Neural progenitor cell (in vitro differentiated cells): ENCODE data around the gene INPP5F. TPM values are rescaled to one million over a fixed set of nuclear protein-coding genes. Genes with fewer than 3 reads are reported as not detected.

Experiments used
- DNase-seq: peaks from one replicate; pipeline ENCODE4 v3.0.0-alpha.2; 2016; ENCODE audit warnings: low spot score
- H2AFZ ChIP-seq: fragments of 200-600 bp; sonication (generic); replicated peaks from 2 replicates; pipeline ENCODE4 v1.6.1; 2016; ENCODE audit warnings: antibody characterized with exemption
- H3F3A ChIP-seq: fragments of 200-600 bp; sonication (generic); 2 replicates; pipeline ENCODE4 v1.6.1; 2016; ENCODE audit warnings: antibody characterized with exemption, low read depth
- H3K27ac ChIP-seq: fragments of 200-600 bp; sonication (generic); 2 replicates; pipeline ENCODE4 v1.5.1; 2016; ENCODE audit warnings: mild to moderate bottlenecking
- H3K27me3 ChIP-seq: fragments of 200-600 bp; sonication (generic); 2 replicates; pipeline ENCODE4 v1.6.1; 2016; ENCODE audit warnings: mild to moderate bottlenecking, moderate library complexity
- H3K36me3 ChIP-seq: fragments of 200-600 bp; sonication (generic); 2 replicates; pipeline ENCODE4 v1.5.1; 2016
- H3K4me1 ChIP-seq: fragments of 200-600 bp; sonication (generic); 2 replicates; pipeline ENCODE4 v1.6.1; 2016; ENCODE audit warnings: mixed run types
- H3K4me2 ChIP-seq: fragments of 200-600 bp; sonication (generic); 2 replicates; pipeline ENCODE4 v1.6.1; 2016
- H3K4me3 ChIP-seq: fragments of 200-600 bp; sonication (generic); 2 replicates; pipeline ENCODE4 v1.5.1; 2016
- H3K79me2 ChIP-seq: fragments of 200-600 bp; sonication (generic); 2 replicates; pipeline ENCODE4 v1.6.1; 2016; ENCODE audit warnings: low read depth
- H3K9ac ChIP-seq: fragments of 200-600 bp; sonication (generic); 2 replicates; pipeline ENCODE4 v1.6.1; 2016
- H3K9me3 ChIP-seq: fragments of 200-600 bp; sonication (generic); 2 replicates; pipeline ENCODE4 v1.5.1; 2016; ENCODE audit warnings: low read depth
- H4K20me1 ChIP-seq: fragments of 200-600 bp; sonication (generic); 2 replicates; pipeline ENCODE4 v1.6.1; 2016; ENCODE audit warnings: low read depth
- H3K27ac Mint-ChIP-seq: 3 replicates; pipeline ENCODE4 v1.8.0; 2021; ENCODE audit warnings: mixed read lengths
- H3K27me3 Mint-ChIP-seq: 2 replicates; pipeline ENCODE4 v1.8.0; 2022; ENCODE audit warnings: low read depth, mild to moderate bottlenecking, inconsistent platforms, moderate library complexity, mixed read lengths; ENCODE audit not compliant: insufficient read depth
- H3K36me3 Mint-ChIP-seq: 3 replicates; pipeline ENCODE4 v1.8.0; 2021; ENCODE audit warnings: mixed read lengths
- H3K4me1 Mint-ChIP-seq: 3 replicates; pipeline ENCODE4 v1.8.0; 2021; ENCODE audit warnings: mixed read lengths
- H3K4me3 Mint-ChIP-seq: 3 replicates; pipeline ENCODE4 v1.8.0; 2021; ENCODE audit warnings: mild to moderate bottlenecking, moderate library complexity, mixed read lengths
- H3K9me3 Mint-ChIP-seq: 3 replicates; pipeline ENCODE4 v1.8.0; 2020; ENCODE audit warnings: mixed read lengths
- EZH2 ChIP-seq: fragments of 200-600 bp; sonication (generic); IDR thresholded peaks from 2 replicates; pipeline ENCODE4 v1.6.1; 2017; ENCODE audit warnings: antibody characterized with exemption, mild to moderate bottlenecking, moderate library complexity
- EZH2phosphoT487 ChIP-seq: fragments of 200-600 bp; sonication (generic); IDR thresholded peaks from 2 replicates; pipeline ENCODE4 v1.6.1; 2017; ENCODE audit warnings: antibody characterized with exemption
- total RNA-seq: library from RNA; depleted of rRNA; stranded (reverse); fragments of >200 nt; gene quantifications from 2 replicates; pipeline ENCODE4 v1.2.3, GENCODE V29; 2015; ENCODE audit warnings: low replicate concordance
- TF ChIP-seq, protein P1 (sequence below): fragments of 200-600 bp; sonication (generic); IDR thresholded peaks from 2 replicates; pipeline ENCODE4 v1.5.1; 2017; ENCODE audit warnings: antibody characterized with exemption, mild to moderate bottlenecking

Gene INPP5F
- total RNA-seq, 1 donor from 2014 or later = 167 TPM

DNA sequence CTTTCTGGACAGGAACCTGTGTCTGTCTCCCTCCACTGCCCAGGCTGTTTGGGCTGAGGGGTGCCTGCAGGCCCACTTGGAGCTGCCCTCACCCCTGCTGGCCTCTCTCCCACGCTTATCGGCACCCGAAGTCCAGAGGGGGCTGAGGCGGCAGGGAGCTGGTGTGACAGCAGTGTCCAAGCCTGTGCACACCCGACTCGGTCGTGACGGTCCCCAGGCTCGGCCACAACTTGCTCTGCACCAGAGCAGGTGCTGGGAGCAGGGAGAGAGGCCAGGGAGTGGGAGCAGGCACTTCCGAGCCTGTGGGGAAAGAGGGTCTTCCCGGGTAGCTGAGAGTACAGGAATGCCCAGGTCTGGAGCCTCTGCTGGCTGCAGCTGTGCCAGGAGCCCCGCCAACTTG lies 23.0 kb downstream of the INPP5F start:
- Histone ChIP-seq H3K4me2 (no peak overlapping the region), H3K79me2 (no peaks in the 10 kb centered on the region), H3K4me1 (peaks cover under 1% of the 10 kb centered on the region), H3K27ac (no peak overlapping the region), H3F3A (no peaks in the 10 kb centered on the region), H3K4me3 (no peak overlapping the region), H4K20me1 (no peaks in the 10 kb centered on the region), H3K36me3 (no peaks in the 10 kb centered on the region), H3K27me3 (no peaks in the 10 kb centered on the region), H3K9ac (no peak overlapping the region), H3K9me3 (no peaks in the 10 kb centered on the region), H2AFZ (no peak overlapping the region)
- H3K27ac Mint-ChIP-seq = no peak overlapping the region
- H3K36me3 Mint-ChIP-seq = peaks cover 4% of the 10 kb centered on the region
- TF ChIP-seq EZH2 = no peak
- no peak for TF ChIP-seq EZH2phosphoT487
- TF ChIP-seq, protein P1, sequence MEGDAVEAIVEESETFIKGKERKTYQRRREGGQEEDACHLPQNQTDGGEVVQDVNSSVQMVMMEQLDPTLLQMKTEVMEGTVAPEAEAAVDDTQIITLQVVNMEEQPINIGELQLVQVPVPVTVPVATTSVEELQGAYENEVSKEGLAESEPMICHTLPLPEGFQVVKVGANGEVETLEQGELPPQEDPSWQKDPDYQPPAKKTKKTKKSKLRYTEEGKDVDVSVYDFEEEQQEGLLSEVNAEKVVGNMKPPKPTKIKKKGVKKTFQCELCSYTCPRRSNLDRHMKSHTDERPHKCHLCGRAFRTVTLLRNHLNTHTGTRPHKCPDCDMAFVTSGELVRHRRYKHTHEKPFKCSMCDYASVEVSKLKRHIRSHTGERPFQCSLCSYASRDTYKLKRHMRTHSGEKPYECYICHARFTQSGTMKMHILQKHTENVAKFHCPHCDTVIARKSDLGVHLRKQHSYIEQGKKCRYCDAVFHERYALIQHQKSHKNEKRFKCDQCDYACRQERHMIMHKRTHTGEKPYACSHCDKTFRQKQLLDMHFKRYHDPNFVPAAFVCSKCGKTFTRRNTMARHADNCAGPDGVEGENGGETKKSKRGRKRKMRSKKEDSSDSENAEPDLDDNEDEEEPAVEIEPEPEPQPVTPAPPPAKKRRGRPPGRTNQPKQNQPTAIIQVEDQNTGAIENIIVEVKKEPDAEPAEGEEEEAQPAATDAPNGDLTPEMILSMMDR = no peak
- no peak overlapping the region for H3K4me3 Mint-ChIP-seq
- H3K4me1 Mint-ChIP-seq = peaks cover 16% of the 10 kb centered on the region
- no peaks in the 10 kb centered on the region for H3K27me3 Mint-ChIP-seq
- DNase-seq = no peak
- no peaks in the 10 kb centered on the region for H3K9me3 Mint-ChIP-seq

GRCh38 chr10:119749455-119749854 lies 23.6 kb downstream of the INPP5F start:
- H3K27ac Mint-ChIP-seq = no peak overlapping the region
- H3K9me3 Mint-ChIP-seq = no peaks in the 10 kb centered on the region
- H3K27me3 Mint-ChIP-seq = no peaks in the 10 kb centered on the region

GRCh38 chr10:119750391-119751230 lies 24.8 kb downstream of the INPP5F start:
- Histone ChIP-seq H3K27ac (no peak overlapping the region), H3K36me3 (no peaks in the 10 kb centered on the region), H3K27me3 (no peaks in the 10 kb centered on the region), H4K20me1 (no peaks in the 10 kb centered on the region), H3K9me3 (no peaks in the 10 kb centered on the region), H3K4me3 (no peak overlapping the region), H3K4me2 (no peak overlapping the region), H3K9ac (no peak overlapping the region), H3F3A (no peaks in the 10 kb centered on the region), H2AFZ (no peak overlapping the region), H3K4me1 (peaks cover 13% of the 10 kb centered on the region), H3K79me2 (no peaks in the 10 kb centered on the region)
- peak; percentile 84 for DNase-seq
- Mint-ChIP-seq H3K27me3 (no peaks in the 10 kb centered on the region), H3K27ac (no peak overlapping the region), H3K4me3 (no peak overlapping the region), H3K36me3 (peaks cover 4% of the 10 kb centered on the region), H3K9me3 (no peaks in the 10 kb centered on the region), H3K4me1 (peaks cover 27% of the 10 kb centered on the region)
- TF ChIP-seq EZH2phosphoT487 (no peak), EZH2 (no peak)
- TF ChIP-seq, protein P1 = peak; percentile 85

More at GRCh38 chr10:119749455-119749854, 23.6 kb downstream of the INPP5F start:
- no peak for DNase-seq
- TF ChIP-seq, protein P1 = no peak
- TF ChIP-seq EZH2 (no peak), EZH2phosphoT487 (no peak)
- peaks cover 19% of the 10 kb centered on the region for H3K4me1 Mint-ChIP-seq
- H3K79me2 ChIP-seq = no peaks in the 10 kb centered on the region
- no peak overlapping the region for H3K4me3 Mint-ChIP-seq
- H3K27ac ChIP-seq = no peak overlapping the region
- no peak overlapping the region for H2AFZ ChIP-seq
- no peaks in the 10 kb centered on the region for H3K9me3 ChIP-seq
- peaks cover 6% of the 10 kb centered on the region for H3K4me1 ChIP-seq
- H3K9ac ChIP-seq = no peak overlapping the region
- H3K27me3 ChIP-seq = no peaks in the 10 kb centered on the region
- H4K20me1 ChIP-seq = no peaks in the 10 kb centered on the region
- H3K36me3 Mint-ChIP-seq = peaks cover 4% of the 10 kb centered on the region
- no peaks in the 10 kb centered on the region for H3K36me3 ChIP-seq
- no peaks in the 10 kb centered on the region for H3F3A ChIP-seq
- H3K4me2 ChIP-seq = no peak overlapping the region
- H3K4me3 ChIP-seq = no peak overlapping the region
